GM23338 (cell line): ENCODE data around the gene DIO1.

ENCODE experiments used
- CREB1 ChIP-seq: fragments of 250-450 bp; sonication (Bioruptor Pico); IDR thresholded peaks from 2 replicates; pipeline ENCODE4 v1.5.0; 2020; ENCODE audit warnings: low read depth, mild to moderate bottlenecking, moderate library complexity
- CTCF ChIP-seq, 2 experiments: fragments of 200-600 bp in 1 of 2; sonication (generic) in 1 of 2; conservative IDR thresholded peaks; 2 replicates each; pipeline versions ENCODE4 v1.5.1 to v1.6.1; 2016 to 2017; ENCODE audit warnings: antibody characterized with exemption in 2 of 2, low read depth in 2 of 2, mild to moderate bottlenecking in 2 of 2, moderate library complexity in 1 of 2
- EZH2 ChIP-seq: fragments of 200-600 bp; sonication (generic); IDR thresholded peaks from one replicate; pipeline ENCODE4 v1.8.0; 2017; ENCODE audit warnings: antibody characterized with exemption, mild to moderate bottlenecking, low read depth; ENCODE audit not compliant: unreplicated experiment
- EZH2phosphoT487 ChIP-seq: fragments of 200-600 bp; sonication (generic); IDR thresholded peaks from one replicate; pipeline ENCODE4 v1.8.1; 2018; ENCODE audit warnings: antibody characterized with exemption; ENCODE audit not compliant: unreplicated experiment
- JUNB ChIP-seq: IDR thresholded peaks from one replicate; pipeline ENCODE4 v1.6.1; 2016; ENCODE audit warnings: antibody characterized with exemption; ENCODE audit not compliant: unreplicated experiment
- NANOG ChIP-seq: IDR thresholded peaks from 2 replicates; pipeline ENCODE4 v1.6.1; 2016; ENCODE audit warnings: antibody characterized with exemption, borderline replicate concordance
- POLR2AphosphoS5 ChIP-seq: IDR thresholded peaks from 2 replicates; pipeline ENCODE4 v1.6.1; 2016; ENCODE audit warnings: antibody characterized with exemption, low read depth
- REST ChIP-seq: IDR thresholded peaks from one replicate; pipeline ENCODE4 v1.6.1; 2018; ENCODE audit warnings: antibody characterized with exemption; ENCODE audit not compliant: unreplicated experiment
- STAT1 ChIP-seq: IDR thresholded peaks from one replicate; pipeline ENCODE4 v1.6.1; 2016; ENCODE audit warnings: antibody characterized with exemption; ENCODE audit not compliant: unreplicated experiment
- ZNF114 ChIP-seq: fragments of 250-450 bp; sonication (Bioruptor Pico); IDR thresholded peaks from 2 replicates; pipeline ENCODE4 v1.5.0; 2020; ENCODE audit warnings: mild to moderate bottlenecking, moderate library complexity
- ZNF331 ChIP-seq: fragments of 250-450 bp; sonication (Bioruptor Pico); IDR thresholded peaks from 2 replicates; pipeline ENCODE4 v1.5.0; 2020; ENCODE audit warnings: low read depth, mild to moderate bottlenecking, moderate library complexity
- ZNF462 ChIP-seq: fragments of 250-450 bp; sonication (Bioruptor Pico); IDR thresholded peaks from 2 replicates; pipeline ENCODE4 v1.5.0; 2020; ENCODE audit warnings: mild to moderate bottlenecking, moderate library complexity

DNA sequence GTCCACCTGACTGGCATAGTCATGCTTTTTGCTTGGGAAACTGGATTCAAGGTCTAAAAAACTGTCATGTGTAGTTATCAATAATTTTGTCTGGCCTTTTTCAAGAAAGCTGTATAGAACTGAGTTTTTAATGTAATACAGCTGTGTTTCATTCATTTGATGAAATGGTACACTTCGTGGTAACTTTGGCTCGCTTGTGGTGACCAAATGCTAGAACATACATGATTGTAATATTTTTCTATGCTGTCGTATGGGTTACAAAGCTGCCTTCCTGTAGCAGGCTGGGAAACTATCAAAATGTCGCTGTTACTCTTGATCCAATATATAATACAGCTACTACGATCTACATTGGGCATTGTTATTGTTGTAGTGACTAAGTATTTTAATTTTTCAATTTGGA is 54.3 kb downstream of the DIO1 start:
- TF ChIP-seq CTCF (conservative IDR thresholded peaks at IDR 0.05; ENCODE audit: low read depth in 2 of 2) (no peak), REST (no peak), EZH2phosphoT487 (no peak), ZNF114 (CRISPR knock-in tag) (no peak), EZH2 (no peak), STAT1 (no peak), JUNB (no peak), POLR2AphosphoS5 (no peak), CREB1 (CRISPR knock-in tag) (no peak), ZNF462 (no peak), ZNF331 (CRISPR knock-in tag) (no peak), NANOG (no peak)
